Measurements from ENCODE around the gene C1orf21.
"Not testable (repeated sequence)": the region's sequence is repeated elsewhere in the genome, so short reads cannot be mapped to it uniquely, and the experiment has no call there.

C1orf21 gene

DNA sequence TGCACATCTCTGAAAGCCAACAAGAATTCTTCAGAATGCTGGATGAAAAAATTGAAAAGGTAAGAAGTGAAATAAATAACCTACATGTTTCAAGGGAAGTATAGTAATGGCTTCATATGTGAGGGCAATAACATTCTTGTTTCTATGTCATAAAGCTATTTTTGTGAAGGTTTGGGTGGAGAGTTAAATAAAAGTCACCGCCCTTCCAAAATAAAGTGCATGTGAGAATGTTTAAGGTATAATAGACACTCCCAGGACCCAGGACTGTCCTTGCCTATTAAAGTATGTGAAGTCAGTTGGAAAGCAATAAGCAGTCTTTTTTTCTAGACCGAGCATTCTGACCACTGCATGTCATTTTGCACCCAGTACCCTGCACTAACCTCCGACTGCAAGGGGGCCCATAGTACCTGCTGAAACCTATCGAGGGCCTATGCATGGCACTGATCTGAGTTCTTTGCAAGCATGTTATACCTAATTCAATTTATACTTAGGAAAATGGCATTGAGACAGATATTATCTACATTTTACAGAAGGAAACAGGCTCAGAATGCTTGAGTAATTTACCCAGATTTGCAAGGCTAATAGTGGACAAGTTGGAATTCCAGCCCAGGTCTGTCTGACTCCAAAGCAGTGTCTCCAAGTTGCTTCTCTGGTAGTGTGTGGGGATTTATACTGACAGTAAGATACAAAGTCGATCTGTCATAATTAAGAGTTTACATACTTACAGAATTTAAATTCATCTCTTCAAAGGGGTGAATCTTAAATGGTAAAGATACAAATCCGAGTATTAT is 211.8 kb downstream of the C1orf21 start:
- DNase-seq (ENCODE audit: low spot score) = no peak

GRCh38 chr1:184604152-184604900 is 217.5 kb downstream of the C1orf21 start:
- no peak for DNase-seq (ENCODE audit: low spot score)

DNA sequence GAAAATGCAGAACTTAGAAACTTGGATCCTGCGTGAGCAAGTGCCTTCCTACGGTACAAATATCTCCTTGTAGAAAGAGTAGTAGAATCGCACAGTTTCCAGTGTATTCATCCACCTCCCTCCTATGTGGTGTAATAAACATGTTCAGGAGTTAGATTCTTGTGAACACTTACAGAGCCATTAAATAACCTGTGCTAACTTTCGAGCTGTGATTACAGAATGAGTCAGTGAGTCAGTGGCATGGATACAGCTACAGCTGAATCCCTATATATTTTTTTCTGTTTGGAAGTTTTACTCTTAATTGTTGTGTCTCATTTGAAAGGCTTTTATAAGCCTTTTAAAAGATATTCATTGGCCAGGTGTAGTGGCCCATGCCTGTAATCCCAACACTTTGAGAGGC is 219.1 kb downstream of the C1orf21 start:
- no peak for DNase-seq (ENCODE audit: low spot score)

- DNase-seq (ENCODE audit: low spot score) = no peak
Measured at GRCh38 chr1:184606786-184607185, 220.0 kb downstream of the C1orf21 start.

- no peak for DNase-seq (ENCODE audit: low spot score)
Measured at GRCh38 chr1:184608581-184608980, 221.8 kb downstream of the C1orf21 start.

- no peak for DNase-seq (ENCODE audit: low spot score)
Measured at GRCh38 chr1:184608990-184609389, 222.2 kb downstream of the C1orf21 start.

DNA sequence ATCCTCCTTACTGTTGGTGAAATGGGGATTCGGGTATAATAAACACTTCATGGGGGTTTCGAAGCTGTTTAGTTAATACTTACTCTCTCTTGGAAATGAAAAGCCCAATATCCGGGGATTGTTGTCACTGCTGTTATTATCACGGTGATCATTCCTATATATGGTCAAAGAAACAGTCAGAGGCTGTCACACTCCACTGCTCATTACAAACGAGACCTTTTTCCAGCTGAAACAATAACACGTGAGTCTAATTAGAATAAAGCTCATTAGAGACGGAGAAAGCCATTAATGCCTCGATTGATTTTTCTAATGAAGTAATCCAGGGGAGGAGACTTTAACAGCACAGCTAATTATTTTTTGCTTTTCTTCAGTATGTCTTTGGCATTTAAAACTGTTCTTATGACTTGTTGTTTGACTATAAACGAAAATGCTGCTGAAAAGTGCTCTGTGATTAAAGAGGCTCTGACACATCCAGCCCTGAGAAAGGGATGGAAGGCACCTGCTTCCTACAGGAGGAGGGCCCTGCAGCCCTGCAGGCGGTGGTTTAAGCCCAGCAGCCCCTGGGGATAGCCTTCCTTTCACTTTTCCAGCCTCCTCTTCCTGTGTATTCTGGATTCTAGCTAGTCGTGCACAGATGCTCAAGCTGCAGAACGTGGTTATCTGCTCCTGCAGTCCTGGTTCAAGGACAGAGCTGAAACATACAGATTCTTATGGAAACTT is 224.2 kb downstream of the C1orf21 start:
- DNase-seq (ENCODE audit: low spot score) = no peak

GRCh38 chr1:184612229-184612628 is 225.4 kb downstream of the C1orf21 start:
- not testable (repeated sequence) for DNase-seq (ENCODE audit: low spot score)

- DNase-seq (ENCODE audit: low spot score) = no peak
Measured at GRCh38 chr1:184614667-184615066, 227.8 kb downstream of the C1orf21 start.

GRCh38 chr1:184615301-184615700 is 228.5 kb downstream of the C1orf21 start:
- DNase-seq (ENCODE audit: low spot score) = no peak

GRCh38 chr1:184616504-184616903 is 229.7 kb downstream of the C1orf21 start:
- no peak for DNase-seq (ENCODE audit: low spot score)

DNA sequence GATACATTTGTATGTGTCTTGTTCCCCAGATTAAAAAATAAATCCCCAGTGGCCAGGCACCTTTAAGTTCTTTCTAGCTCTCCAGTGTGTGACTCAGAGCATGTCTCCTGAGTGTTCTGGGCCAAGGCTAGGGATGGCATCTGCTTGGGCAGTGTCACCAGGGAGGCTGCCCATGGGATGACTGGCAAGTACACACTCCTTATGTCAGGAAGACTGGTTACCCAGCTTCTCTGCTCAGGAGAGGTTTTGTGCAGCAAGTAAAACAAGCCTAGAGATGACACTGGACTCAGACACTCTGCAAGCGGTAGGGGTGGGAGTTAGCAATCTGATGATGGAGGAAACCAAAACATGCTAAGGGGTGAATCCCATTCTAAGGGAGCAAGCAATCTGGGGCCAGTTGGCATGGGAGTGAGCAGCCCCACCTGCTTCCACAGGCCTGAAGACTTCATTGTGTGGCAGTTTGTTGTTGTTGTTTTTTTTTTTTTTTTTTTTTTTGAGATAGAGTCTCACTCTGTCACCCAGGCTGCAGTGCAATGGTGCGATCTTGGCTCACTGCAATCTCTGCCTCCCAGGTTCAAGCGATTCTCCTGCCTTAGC is 230.7 kb downstream of the C1orf21 start:
- DNase-seq (ENCODE audit: low spot score) = no peak

DNA sequence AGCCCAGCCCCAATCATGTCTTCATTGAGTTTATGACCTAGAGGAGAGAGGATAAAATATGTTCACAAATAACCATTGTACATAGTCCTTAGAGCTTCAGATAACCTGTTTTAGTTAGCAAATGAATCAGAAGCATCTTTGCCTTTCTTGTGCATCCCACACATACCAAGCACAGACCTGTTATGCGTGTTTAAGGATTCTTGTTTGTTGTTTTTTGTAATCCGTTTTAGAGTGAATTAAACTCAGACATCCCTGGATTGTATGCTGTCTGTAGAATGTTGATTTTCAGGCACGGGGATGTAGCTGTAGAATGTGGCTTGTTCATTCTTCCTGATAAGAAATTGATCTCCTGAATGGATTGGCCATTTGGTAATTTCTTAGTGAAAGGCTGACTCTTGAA is 232.0 kb downstream of the C1orf21 start:
- DNase-seq (ENCODE audit: low spot score) = no peak

DNA sequence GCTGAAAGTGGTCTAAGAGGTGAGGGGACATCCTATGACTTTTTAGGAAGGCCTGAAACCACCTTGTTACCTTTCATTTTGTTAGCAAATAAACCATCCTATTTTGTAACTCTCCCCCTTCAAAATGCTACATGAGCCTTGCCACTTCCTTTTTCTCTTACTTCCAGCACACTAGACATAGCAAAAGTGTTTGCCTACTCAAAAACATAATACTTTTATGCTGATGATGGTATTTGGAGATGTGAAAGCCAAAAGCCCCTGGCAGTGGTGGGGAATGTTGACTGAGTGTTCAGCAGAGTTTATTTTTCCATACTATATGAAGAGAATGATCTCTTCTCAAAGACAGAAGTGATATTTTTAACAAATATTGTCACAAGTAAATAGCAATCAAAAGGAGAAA is 233.6 kb downstream of the C1orf21 start:
- DNase-seq (ENCODE audit: low spot score) = no peak

- no peak for DNase-seq (ENCODE audit: low spot score)
Measured at GRCh38 chr1:184621260-184621659, 234.4 kb downstream of the C1orf21 start.

- no peak for DNase-seq (ENCODE audit: low spot score)
Measured at GRCh38 chr1:184622136-184622823, 235.5 kb downstream of the C1orf21 start.

- DNase-seq (ENCODE audit: low spot score) = no peak
Measured at GRCh38 chr1:184623404-184623803, 236.6 kb downstream of the C1orf21 start.

- DNase-seq (ENCODE audit: low spot score) = no peak
Measured at GRCh38 chr1:184624051-184624450, 237.2 kb downstream of the C1orf21 start.

DNA sequence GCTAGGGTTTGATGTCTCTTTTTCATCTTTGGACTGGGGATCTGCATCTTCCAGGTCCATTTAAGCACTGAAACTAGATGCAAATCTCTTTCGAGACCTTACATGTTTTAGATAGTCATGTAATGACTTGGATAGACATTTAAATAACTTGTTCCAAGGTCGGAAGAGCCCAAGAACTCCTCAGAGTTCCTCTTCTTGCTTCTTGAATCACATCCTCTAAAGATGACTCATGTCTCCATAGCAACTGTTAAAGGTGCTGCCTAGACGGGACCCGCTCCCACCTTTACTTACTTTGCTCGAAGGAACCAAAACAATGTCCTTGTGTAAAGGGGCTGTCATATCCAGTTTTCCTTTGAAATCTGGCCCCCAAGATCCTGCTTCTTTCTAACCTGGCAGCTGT is 237.8 kb downstream of the C1orf21 start:
- DNase-seq (ENCODE audit: low spot score) = no peak

- no peak for DNase-seq (ENCODE audit: low spot score)
Measured at GRCh38 chr1:184625271-184625670, 238.4 kb downstream of the C1orf21 start.

- DNase-seq (ENCODE audit: low spot score) = no peak
Measured at GRCh38 chr1:184626076-184627006, 239.5 kb downstream of the C1orf21 start.
